ENCODE results near the gene HOXA3.
A peak's percentile ranks its signal among the peaks of the same experiment; 100 is the strongest.

Gene HOXA3

GRCh38 chr7:27128776-27129728 is 23.3 kb downstream of the HOXA3 start:
- TF ChIP-seq CTCF (IDR thresholded peaks at IDR 0.05; ENCODE audit: low read depth, low read length), result no peak
- H3K4me3 ChIP-seq (ENCODE audit: low read depth, low read length), result peak overlapping the region; percentile 63

GRCh38 chr7:27128034-27128433 is 24.3 kb downstream of the HOXA3 start:
- no peak overlapping the region for H3K4me3 ChIP-seq (ENCODE audit: low read depth, low read length)
- TF ChIP-seq CTCF (IDR thresholded peaks at IDR 0.05; ENCODE audit: low read depth, low read length), result no peak

- no peak overlapping the region for H3K4me3 ChIP-seq (ENCODE audit: low read depth, low read length)
- TF ChIP-seq CTCF (IDR thresholded peaks at IDR 0.05; ENCODE audit: low read depth, low read length), result no peak
Measured at GRCh38 chr7:27126596-27127327, 25.6 kb downstream of the HOXA3 start.

- H3K4me3 ChIP-seq (ENCODE audit: low read depth, low read length), result no peak overlapping the region
- no peak for TF ChIP-seq CTCF (IDR thresholded peaks at IDR 0.05; ENCODE audit: low read depth, low read length)
Measured at GRCh38 chr7:27125986-27126394, 26.4 kb downstream of the HOXA3 start.

- H3K4me3 ChIP-seq (ENCODE audit: low read depth, low read length), result no peak overlapping the region
- TF ChIP-seq CTCF (IDR thresholded peaks at IDR 0.05; ENCODE audit: low read depth, low read length), result no peak
Measured at GRCh38 chr7:27124902-27125689, 27.3 kb downstream of the HOXA3 start.

GRCh38 chr7:27124096-27124901 is 28.1 kb downstream of the HOXA3 start:
- peak overlapping the region; percentile 46 for H3K4me3 ChIP-seq (ENCODE audit: low read depth, low read length)

More at GRCh38 chr7:27124096-27124901, 28.1 kb downstream of the HOXA3 start:
- TF ChIP-seq CTCF (IDR thresholded peaks at IDR 0.05; ENCODE audit: low read depth, low read length), result no peak

Measured in WI38 (cell line).